Trophoblast cell (in vitro differentiated cells and primary cell): ENCODE results near the gene SMAD3.

Experiments
- DNase-seq, 2 donors: peaks; one replicate each; pipeline ENCODE4 v3.0.0-alpha.2; 2016
- H2AFZ ChIP-seq: 2 replicates; pipeline ENCODE4 v1.6.1; 2013; ENCODE audit warnings: low read length, moderate library complexity, mild to moderate bottlenecking; ENCODE audit not compliant: insufficient read depth, poor library complexity
- H2AK5ac ChIP-seq: 2 replicates; pipeline ENCODE4 v1.6.1; 2013; ENCODE audit warnings: mild to moderate bottlenecking, low read length
- H2BK120ac ChIP-seq: 2 replicates; pipeline ENCODE4 v1.6.1; 2013; ENCODE audit warnings: low read length, mild to moderate bottlenecking, moderate library complexity; ENCODE audit not compliant: insufficient read depth, poor library complexity
- H2BK12ac ChIP-seq: 2 replicates; pipeline ENCODE4 v1.6.1; 2013; ENCODE audit warnings: mild to moderate bottlenecking, low read length, moderate library complexity
- H2BK5ac ChIP-seq: 2 replicates; pipeline ENCODE4 v1.6.1; 2013; ENCODE audit warnings: low read length, low read depth, moderate library complexity, mild to moderate bottlenecking; ENCODE audit not compliant: poor library complexity
- H3K14ac ChIP-seq: 2 replicates; pipeline ENCODE4 v1.6.1; 2013; ENCODE audit warnings: mild to moderate bottlenecking, low read length
- H3K18ac ChIP-seq: 2 replicates; pipeline ENCODE4 v1.6.1; 2013; ENCODE audit warnings: mild to moderate bottlenecking, low read length
- H3K23ac ChIP-seq: 2 replicates; pipeline ENCODE4 v1.6.1; 2013; ENCODE audit warnings: low read length
- H3K27ac ChIP-seq: 2 replicates; pipeline ENCODE4 v1.5.1; 2013; ENCODE audit warnings: low read depth, mild to moderate bottlenecking, inconsistent platforms, low read length, moderate library complexity
- H3K27me3 ChIP-seq: 2 replicates; pipeline ENCODE4 v1.6.1; 2013; ENCODE audit warnings: inconsistent platforms, mild to moderate bottlenecking, low read length, moderate library complexity; ENCODE audit not compliant: insufficient read depth
- H3K36me3 ChIP-seq, 2 experiments: 1 replicate in 1 of 2; 2 replicates in 1 of 2; pipeline ENCODE4 v1.6.1; 2013; ENCODE audit warnings: low read length in 2 of 2, mild to moderate bottlenecking in 2 of 2, moderate library complexity in 1 of 2; ENCODE audit not compliant: insufficient read depth in 2 of 2, control insufficient read depth in 1 of 2
- H3K4ac ChIP-seq: 2 replicates; pipeline ENCODE4 v1.6.1; 2013; ENCODE audit warnings: low read depth, mild to moderate bottlenecking, low read length, moderate library complexity
- H3K4me1 ChIP-seq, 2 experiments: 1 replicate in 1 of 2; 2 replicates in 1 of 2; pipeline ENCODE4 v1.6.1; 2013; ENCODE audit warnings: low read length in 2 of 2, mild to moderate bottlenecking in 2 of 2, moderate library complexity in 1 of 2; ENCODE audit not compliant: insufficient read depth in 2 of 2, control insufficient read depth in 1 of 2
- H3K4me2 ChIP-seq: 2 replicates; pipeline ENCODE4 v1.6.1; 2013; ENCODE audit warnings: inconsistent platforms, mild to moderate bottlenecking, low read length, moderate library complexity
- H3K4me3 ChIP-seq: 2 replicates; pipeline ENCODE4 v1.5.1; 2013; ENCODE audit warnings: mild to moderate bottlenecking, low read depth, low read length, inconsistent platforms
- H3K79me1 ChIP-seq: one replicate; pipeline ENCODE4 v1.6.1; 2013; ENCODE audit warnings: low read length
- H3K79me2 ChIP-seq: 2 replicates; pipeline ENCODE4 v1.6.1; 2013; ENCODE audit warnings: low read length, mild to moderate bottlenecking; ENCODE audit not compliant: control insufficient read depth, insufficient read depth, poor library complexity
- H3K9ac ChIP-seq: 2 replicates; pipeline ENCODE4 v1.6.1; 2013; ENCODE audit warnings: mild to moderate bottlenecking, low read length
- H3K9me3 ChIP-seq: 2 replicates; pipeline ENCODE4 v1.6.1; 2013; ENCODE audit warnings: low read depth, mild to moderate bottlenecking, control low read depth, inconsistent platforms, low read length; ENCODE audit not compliant: insufficient read depth
- H4K12ac ChIP-seq: 2 replicates; pipeline ENCODE4 v1.6.1; 2013; ENCODE audit warnings: low read depth, mild to moderate bottlenecking, low read length, moderate library complexity
- H4K8ac ChIP-seq: 2 replicates; pipeline ENCODE4 v1.6.1; 2013; ENCODE audit warnings: low read depth, mild to moderate bottlenecking, low read length, moderate library complexity
- H4K91ac ChIP-seq: one replicate; pipeline ENCODE4 v1.6.1; 2013; ENCODE audit warnings: low read depth, mild to moderate bottlenecking, low read length, moderate library complexity
- WGBS: extraction: QIAGEN DNeasy Blood & Tissue Kit; methylation state at CpG from one replicate; pipeline ENCODE4 v1.1.7; 2013; ENCODE audit warnings: missing lambda C conversion rate; ENCODE audit not compliant: insufficient read length, insufficient coverage; ENCODE audit errors: extremely low coverage; 5-methylcytosine and 5-hydroxymethylcytosine counted together

SMAD3 gene

DNA sequence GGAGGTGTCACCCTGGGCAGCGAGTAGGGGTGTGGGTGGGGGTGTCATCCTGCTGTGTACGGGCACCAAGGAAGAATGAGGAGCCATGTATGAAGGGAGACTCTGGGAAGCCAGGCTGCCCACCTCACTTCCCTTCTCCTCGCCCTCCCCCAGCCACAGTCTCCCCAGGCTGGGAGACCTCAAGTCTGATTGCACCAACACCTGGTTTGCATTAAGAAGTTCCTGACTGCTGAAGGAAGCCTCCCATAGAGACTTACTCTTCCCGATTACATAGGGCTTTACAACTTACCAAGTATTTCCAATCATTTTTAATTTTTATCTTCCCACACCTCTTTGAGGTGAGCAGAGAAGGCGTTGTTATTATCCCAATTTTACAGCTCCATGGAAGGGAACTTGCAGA is 29.5 kb upstream of the SMAD3 start:
- no peak overlapping the region for H2BK12ac ChIP-seq
- no CpG with 5 or more reads among the region's 5 CpGs for WGBS
- no peak overlapping the region for H4K12ac ChIP-seq
- H4K8ac ChIP-seq = no peak overlapping the region
- no peak overlapping the region for H3K4ac ChIP-seq
- no peak overlapping the region for H3K14ac ChIP-seq
- DNase-seq = no peak
- no peak overlapping the region for H2AFZ ChIP-seq
- H3K79me1 ChIP-seq = peaks cover 10% of the 10 kb centered on the region
- no peak overlapping the region for H2BK5ac ChIP-seq
- H3K36me3 ChIP-seq = no peaks in the 10 kb centered on the region
- H2AK5ac ChIP-seq = no peak overlapping the region
- H3K9me3 ChIP-seq = peaks cover 2% of the 10 kb centered on the region
- H3K79me2 ChIP-seq = no peaks in the 10 kb centered on the region
- no peak overlapping the region for H3K27ac ChIP-seq
- no peak overlapping the region for H3K9ac ChIP-seq
- peaks cover 21 to 22% of the 10 kb centered on the region in 2 experiments for H3K4me1 ChIP-seq
- H2BK120ac ChIP-seq = no peak overlapping the region
- H3K18ac ChIP-seq = no peak overlapping the region
- H4K91ac ChIP-seq = no peak overlapping the region
- no peak overlapping the region for H3K4me2 ChIP-seq
- H3K4me3 ChIP-seq = no peak overlapping the region
- peaks cover 3% of the 10 kb centered on the region for H3K27me3 ChIP-seq
- no peak overlapping the region for H3K23ac ChIP-seq

DNA sequence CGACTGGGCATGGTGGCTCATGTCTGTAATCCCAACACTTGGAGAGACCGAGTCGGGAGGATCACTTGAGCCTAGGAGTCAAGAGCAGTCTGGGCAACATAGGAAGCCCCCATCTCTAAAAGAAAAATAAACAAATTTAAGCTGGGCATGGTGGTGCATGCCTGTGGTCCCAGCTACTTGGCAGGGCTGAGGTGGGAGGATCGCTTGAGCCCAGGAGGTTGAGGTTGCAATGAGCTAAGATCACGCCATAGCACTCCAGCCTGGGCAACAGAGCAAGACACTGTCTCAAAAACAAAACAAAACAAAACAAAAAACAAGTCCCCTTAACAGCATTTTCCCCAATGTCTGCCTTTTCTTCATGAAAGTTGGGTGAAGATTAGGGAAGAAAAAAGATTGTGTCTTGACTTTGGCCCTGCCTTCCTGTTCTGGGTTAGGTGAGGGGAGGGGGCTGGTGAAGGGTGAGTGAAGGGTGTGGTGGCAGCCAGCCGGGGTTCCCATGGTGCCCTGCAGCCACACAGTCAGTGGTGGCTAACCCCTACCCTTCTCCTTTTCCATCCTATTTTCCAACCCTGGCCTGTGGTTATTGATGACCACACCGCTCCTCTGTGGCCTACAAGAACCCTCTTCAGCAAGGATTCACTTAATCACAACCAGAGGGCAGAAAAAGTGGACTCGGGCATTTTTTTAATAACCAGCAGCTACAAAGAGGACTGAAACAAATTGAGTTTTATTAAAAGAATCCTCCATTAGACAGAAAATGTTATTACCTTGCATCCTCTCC is 28.4 kb upstream of the SMAD3 start:
- peak overlapping the region; percentile 86 for H2BK12ac ChIP-seq
- H3K4me1 ChIP-seq = peaks cover 19 to 21% of the 10 kb centered on the region in 2 experiments
- H3K36me3 ChIP-seq = no peaks in the 10 kb centered on the region
- H2BK5ac ChIP-seq = no peak overlapping the region
- peak overlapping the region; percentile 30 for H2AK5ac ChIP-seq
- no peak overlapping the region for H4K91ac ChIP-seq
- no peak overlapping the region for H3K23ac ChIP-seq
- H2AFZ ChIP-seq = no peak overlapping the region
- no CpG with 5 or more reads among the region's 8 CpGs for WGBS
- H4K8ac ChIP-seq = no peak overlapping the region
- peaks cover 10% of the 10 kb centered on the region for H3K79me1 ChIP-seq
- no peak overlapping the region for H3K4me2 ChIP-seq
- no peak overlapping the region for H3K14ac ChIP-seq
- H3K9me3 ChIP-seq = peaks cover 2% of the 10 kb centered on the region
- no peak overlapping the region for H3K4me3 ChIP-seq
- H4K12ac ChIP-seq = no peak overlapping the region
- H2BK120ac ChIP-seq = no peak overlapping the region
- H3K4ac ChIP-seq = no peak overlapping the region
- DNase-seq = no peak
- no peaks in the 10 kb centered on the region for H3K79me2 ChIP-seq
- no peak overlapping the region for H3K27ac ChIP-seq
- H3K9ac ChIP-seq = no peak overlapping the region
- no peak overlapping the region for H3K18ac ChIP-seq
- peaks cover 3% of the 10 kb centered on the region for H3K27me3 ChIP-seq

DNA sequence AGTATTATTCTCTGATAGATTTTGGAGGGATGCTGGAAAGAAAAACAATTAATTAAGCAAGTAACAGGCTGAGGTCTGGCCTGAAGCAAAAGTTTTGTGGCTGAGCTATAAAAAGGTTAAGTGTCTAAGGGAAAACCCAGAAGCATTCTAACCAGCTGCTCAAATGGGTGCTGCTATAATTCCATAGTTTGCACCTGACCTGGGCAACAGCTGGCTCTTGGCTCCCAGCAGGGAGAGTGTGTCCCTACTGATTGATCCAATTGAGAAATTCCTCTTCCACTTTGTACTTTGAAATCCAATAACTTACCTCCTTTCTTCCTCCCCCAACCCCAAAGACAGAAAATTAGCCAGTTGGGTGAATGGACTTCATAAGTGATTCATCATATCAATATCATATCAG is 27.7 kb upstream of the SMAD3 start:
- Histone ChIP-seq H2BK120ac (no peak overlapping the region), H3K18ac (no peak overlapping the region), H3K14ac (no peak overlapping the region), H3K4ac (no peak overlapping the region), H3K4me2 (no peak overlapping the region), H3K23ac (no peak overlapping the region), H2BK5ac (no peak overlapping the region), H4K12ac (no peak overlapping the region), H3K79me1 (peaks cover 10% of the 10 kb centered on the region), H3K27ac (no peak overlapping the region), H3K9ac (no peak overlapping the region), H3K4me3 (no peak overlapping the region), H3K79me2 (no peaks in the 10 kb centered on the region), H3K27me3 (peaks cover 3% of the 10 kb centered on the region), H3K9me3 (peaks cover 2% of the 10 kb centered on the region), H2BK12ac (no peak overlapping the region), H2AK5ac (no peak overlapping the region), H3K4me1 (peaks cover 19 to 23% of the 10 kb centered on the region in 2 experiments), H4K8ac (no peak overlapping the region), H3K36me3 (no peaks in the 10 kb centered on the region), H4K91ac (no peak overlapping the region), H2AFZ (no peak overlapping the region)
- DNase-seq = no peak

DNA sequence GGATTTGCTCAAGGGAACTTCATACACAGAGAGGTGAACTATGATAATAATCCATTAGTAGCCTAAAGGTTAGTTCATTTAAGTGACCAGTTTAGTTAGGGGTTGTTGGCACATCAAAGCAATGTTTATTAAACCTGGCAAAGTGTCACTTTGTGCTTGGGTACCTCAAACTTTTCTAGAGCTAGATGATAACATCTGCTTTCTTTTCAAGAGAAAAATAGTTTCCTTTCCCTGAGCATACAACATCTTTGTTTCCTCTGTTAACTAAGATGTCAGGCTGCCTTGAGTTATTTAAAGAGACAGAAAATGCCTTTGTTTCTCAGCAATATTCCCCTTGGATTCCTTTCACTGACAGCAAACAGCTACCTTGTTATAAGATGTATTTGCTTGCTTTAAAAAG is 26.7 kb upstream of the SMAD3 start:
- Histone ChIP-seq H2BK12ac (no peak overlapping the region), H2BK5ac (no peak overlapping the region), H3K79me2 (no peaks in the 10 kb centered on the region), H3K9me3 (peaks cover 2% of the 10 kb centered on the region), H3K27me3 (no peaks in the 10 kb centered on the region), H3K4me3 (no peak overlapping the region), H3K79me1 (peaks cover 7% of the 10 kb centered on the region), H2AFZ (no peak overlapping the region), H3K23ac (no peak overlapping the region), H2AK5ac (no peak overlapping the region), H4K12ac (no peak overlapping the region), H3K4me2 (no peak overlapping the region), H4K91ac (no peak overlapping the region), H3K4me1 (peaks cover 12 to 14% of the 10 kb centered on the region in 2 experiments), H3K27ac (no peak overlapping the region), H3K36me3 (no peaks in the 10 kb centered on the region), H2BK120ac (no peak overlapping the region), H3K18ac (no peak overlapping the region), H3K9ac (no peak overlapping the region), H3K14ac (no peak overlapping the region), H4K8ac (no peak overlapping the region), H3K4ac (no peak overlapping the region)
- no peak for DNase-seq
